Activated CD4-positive, alpha-beta T cell treated with anti-CD3 and anti-CD28 coated beads, Interleukin-10, Interleukin-2, amounts not matched to agents 100 ng/mL and 50 ng/mL, durations not matched to agents 16 hours and 8 hours (primary cell): ENCODE measurements around the gene ZC3H12D.
A peak's percentile ranks its signal among the peaks of the same experiment; 100 is the strongest.

ENCODE experiments used
- DNase-seq: peaks from one replicate; pipeline ENCODE4 v3.0.0-alpha.2; 2020

ZC3H12D gene

DNA sequence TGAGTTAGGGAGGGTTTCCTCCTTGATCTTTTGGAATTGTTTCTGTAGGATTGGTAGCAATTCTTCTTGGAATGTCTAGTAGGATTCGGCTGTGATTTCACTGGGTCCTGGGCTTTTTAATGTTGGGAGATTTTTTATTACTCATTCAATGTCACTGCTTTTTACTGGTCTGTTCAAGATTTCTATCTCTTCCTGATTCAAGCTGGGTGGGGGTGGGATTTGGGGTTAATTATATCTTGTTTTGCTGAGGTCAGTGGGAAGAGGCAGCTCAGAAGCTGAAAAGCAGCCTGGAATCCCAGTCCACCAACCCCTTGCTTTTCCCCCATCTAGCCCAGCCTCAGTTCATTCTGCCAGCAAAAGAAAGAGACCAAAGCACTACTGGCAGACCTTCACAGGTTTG lies 45.2 kb downstream of the ZC3H12D start:
- DNase-seq = no peak

DNA sequence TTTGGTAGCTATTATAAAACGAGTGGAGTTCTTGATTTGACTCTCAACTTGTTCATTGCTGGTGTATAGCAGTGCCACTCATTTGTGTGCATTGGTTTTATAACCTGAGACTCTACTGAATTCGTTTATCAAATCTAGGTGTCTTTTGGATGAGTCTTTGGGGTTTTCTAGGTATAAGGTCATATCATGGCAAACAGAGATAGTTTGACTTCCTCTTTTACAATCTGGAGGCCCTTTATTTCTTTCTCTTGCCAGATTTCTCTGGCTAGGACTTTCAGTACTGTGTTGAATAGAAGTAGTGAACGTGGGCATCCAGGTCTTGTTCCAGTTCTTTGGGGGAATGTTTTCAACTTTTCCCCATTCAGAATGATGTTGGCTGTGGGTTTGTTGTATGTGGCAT lies 46.0 kb downstream of the ZC3H12D start:
- no peak for DNase-seq

DNA sequence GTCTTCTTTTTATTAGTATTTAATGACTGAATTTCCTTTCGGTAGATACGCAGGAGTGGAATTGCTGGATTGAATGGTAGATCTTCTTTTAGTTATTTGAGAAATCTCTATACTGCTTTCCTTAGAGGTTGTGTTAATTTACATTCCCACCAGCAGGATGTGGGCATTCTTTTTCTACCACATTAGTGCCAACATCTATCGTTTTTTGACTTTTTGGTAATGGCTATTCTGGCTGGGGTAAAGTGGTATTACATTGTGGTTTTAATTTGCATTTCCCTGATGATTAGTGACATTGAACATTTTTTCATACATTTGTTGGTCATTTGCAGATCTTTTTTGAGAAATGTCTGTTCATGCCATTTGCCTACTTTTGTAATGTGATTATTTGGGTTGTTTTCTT lies 47.6 kb downstream of the ZC3H12D start:
- no peak for DNase-seq

DNA sequence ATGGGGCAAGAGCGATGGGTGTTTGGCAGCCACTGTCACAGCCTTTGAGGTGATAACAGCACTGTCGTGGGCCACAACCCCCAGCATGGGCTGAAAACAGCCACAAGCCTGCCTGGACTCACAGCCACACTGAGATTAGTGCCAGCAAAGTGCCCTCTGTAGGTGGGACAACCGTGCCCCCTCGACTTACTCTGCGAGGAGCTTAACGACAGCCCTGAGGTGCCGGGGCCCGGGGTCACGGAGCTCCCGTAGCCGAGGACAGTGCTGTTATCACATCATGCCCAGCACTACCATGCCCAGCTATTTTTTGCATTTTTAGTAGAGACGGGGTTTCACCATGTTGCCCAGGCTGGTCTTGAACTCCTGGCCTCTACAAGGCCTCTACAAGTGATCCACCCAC lies 48.2 kb downstream of the ZC3H12D start:
- no peak for DNase-seq

DNA sequence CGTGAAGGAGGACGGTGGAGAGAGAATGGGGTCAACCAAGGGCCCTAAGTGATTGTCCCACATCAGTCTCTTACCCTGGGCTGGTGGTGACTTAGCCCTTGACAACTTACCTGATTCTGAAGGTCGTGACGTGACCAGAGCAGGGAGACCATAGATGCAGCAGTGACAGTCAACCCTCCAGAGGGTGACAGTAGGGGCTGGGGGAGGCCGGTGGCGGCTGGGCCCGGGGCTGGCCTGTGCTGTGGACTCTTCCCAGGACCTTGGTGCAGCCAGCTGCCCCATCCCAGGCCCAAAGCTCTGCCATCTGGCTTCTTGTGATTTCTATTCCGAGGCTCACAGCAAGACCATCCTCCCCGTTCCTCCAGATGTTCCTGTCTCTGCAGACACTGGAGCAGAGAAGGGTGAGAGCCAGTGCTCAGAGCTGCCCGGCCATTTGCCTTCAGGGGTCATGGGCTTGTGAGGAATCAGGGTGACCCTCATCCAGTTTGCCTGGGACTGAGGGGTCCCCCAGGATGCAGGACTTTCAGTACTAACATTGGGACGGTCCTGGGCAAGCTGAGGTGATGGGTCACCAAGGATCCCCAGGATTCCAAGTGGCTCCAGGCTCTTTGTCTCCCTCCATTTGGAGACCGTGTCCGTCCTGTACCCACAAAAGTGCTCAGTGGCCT lies 48.8 kb downstream of the ZC3H12D start:
- no peak for DNase-seq

DNA sequence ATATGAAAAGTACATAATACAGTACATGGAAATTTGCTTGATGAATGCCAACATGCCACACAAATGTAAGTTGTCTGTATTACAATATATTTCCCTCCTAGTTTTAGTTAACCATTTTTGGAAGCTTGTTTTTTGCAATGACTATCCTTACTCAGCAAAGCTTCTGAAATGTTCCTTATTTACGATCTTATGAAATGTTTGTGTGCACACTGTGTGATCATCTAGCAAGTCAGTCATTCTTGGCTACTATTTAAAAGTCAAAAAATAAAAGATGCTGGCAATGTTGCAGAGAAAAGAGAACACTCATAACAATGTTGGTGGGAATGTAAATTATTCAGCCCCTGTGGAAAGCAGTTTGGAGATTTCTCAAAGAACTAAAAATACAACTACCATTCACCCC lies 50.9 kb downstream of the ZC3H12D start:
- no peak for DNase-seq

DNA sequence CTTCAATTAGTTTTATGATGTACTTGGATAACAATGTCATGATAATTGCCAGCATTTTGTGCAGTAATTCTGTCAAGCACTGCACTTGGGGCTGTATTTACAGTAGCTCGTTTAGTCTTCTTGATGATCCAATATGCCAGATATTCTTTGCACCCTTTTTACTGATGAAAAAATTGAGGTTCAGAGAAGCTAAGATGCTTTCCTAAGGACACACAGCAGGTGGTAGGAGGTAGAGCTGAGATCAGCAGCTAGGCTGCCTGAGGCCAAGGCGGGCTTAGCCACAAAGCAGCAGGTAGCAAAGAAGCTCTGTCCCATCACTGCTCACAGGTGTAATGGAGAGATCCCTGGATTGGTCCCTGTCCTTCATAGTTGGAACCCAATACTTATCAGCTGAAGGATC lies 51.4 kb downstream of the ZC3H12D start:
- no peak for DNase-seq

DNA sequence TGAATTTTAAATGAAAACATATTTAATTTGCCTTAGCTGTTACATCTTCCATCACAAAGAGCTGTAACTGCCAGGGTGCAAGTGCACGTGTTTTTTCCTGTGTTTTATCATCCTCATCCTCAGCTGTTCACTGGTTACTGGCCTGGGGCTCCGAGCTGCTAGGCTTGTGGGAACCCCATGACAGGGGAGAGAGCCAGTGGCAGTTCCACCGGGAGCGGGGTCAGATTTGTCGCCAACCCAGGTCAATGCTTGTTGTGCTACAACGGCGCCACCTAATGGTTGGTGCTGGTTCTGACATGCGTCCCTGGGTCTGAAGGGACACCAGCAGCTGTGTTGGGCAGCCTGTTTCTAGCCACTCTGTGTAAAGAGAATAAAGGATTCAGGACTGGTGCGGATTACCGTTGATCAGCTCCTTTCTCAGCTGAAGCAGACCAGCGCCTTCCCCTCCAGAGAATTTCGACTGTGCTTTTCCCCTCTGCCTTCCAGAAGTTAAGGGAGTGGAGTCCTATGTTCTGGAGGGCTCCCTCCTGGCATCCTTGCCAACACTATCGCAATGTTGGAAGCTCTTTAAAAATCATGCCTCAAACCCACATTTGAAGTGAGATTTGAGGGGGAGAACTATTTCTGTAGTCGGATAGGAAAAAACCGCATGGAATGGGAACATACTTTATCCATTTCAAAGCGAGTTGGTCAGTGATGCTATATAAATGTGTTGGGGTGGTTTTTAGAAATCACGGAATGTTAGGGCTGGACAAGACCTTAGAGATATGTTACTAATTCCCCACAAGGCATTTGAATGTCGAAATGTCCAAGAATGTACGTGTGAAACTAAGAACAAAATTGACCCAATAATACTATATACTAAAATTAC lies 52.7 kb downstream of the ZC3H12D start:
- DNase-seq = peak; percentile 94

DNA sequence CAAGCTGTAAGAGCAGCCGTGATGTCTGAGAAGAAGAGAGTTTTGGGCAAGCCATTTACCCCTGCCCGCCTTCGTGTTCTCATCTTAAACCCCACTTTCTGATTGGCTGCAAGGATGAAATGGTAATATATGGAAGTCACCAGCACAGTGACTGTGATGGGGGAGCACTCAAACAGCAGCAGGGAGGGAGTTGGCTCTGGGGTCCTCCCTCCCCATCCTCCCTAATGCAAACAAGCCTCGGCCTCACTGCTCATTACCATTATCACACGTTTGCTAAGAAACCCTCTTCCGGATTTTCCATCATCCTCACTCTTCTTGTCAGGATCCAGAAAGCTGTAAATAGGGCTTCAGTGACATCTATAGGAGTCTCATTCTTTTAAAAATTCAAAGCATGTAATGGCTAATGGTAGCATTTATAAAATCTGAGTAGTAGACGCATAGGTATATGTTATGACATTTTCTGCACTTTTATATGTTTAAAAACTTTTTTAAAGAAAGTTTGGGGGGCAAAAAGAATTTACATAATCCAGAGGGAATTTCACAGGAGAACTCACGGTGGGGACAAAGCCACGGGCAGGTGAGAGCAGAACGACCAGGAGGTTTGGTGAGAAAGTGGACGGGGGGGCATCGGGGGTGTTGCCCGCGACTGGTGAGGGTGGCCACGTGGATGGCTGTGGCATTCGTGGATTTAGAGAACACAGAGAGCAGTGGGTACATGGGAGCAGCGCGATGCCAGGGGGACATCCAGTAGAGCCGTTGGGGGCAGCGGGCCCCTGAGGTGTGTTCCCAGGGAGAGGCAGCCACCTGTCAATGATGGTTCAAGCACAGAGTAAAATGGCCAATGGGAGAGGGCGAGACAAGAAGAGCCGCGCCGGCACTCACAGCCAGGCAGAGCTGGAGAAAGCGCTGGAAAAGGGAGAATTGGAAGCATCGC lies 55.1 kb downstream of the ZC3H12D start:
- no peak for DNase-seq

DNA sequence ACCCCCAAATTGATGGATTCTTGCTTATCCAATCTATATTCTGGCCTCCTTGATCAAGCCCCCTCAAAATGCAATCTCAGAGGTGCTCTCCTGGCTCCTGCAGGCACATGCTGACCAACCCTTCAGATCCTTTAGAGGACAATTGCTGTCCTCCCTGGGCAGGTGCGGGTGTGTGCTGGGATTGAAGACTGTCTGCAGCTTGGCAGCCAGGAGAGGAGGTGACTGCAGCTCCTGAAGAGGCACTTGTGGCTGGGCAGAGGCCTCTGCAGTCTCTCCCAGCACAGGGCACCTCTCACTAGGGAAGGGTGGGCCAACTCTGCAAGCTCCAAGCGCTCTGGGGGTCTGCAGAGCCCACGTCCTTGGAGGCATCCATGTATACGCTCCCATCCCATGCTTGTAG lies 56.2 kb downstream of the ZC3H12D start:
- DNase-seq = no peak

DNA sequence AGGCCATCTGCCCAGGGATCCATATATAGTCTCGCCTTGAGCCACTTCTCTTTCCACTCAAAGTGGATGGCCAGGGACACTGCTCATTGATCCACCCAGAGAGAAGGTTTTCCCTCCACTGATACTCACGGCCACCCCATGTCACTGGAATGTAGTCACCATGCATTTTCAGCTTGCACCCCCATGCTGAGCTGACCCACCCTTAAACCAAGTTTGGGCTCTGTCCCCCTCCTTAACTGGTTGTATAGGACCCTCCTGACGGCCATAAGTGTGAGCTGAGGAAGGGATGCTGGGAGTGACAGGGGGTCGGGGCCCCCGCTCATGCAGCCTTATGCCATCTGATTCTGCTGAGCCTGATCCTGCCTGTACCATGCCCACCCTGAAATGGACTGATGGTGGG lies 59.1 kb downstream of the ZC3H12D start:
- DNase-seq = no peak

DNA sequence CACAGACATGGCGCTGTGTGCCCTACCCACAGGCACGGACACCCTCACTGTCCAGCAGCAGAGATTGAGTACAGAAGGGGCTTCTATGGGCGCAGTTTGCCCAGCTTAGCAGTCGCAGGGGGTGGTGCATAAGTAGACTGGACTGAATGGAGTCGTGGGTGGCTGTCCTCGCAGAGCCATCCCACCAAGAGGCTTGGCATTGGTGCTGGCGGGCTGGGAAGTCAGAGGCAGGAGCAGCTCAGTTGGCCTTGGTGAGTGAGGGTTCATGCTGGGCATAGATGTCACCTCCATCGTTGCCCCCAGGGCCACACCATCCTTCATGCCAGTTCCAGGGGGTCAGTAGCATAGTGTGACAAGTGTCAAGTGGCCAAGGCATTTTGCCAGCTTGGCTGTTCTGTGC lies 59.6 kb downstream of the ZC3H12D start:
- no peak for DNase-seq

DNA sequence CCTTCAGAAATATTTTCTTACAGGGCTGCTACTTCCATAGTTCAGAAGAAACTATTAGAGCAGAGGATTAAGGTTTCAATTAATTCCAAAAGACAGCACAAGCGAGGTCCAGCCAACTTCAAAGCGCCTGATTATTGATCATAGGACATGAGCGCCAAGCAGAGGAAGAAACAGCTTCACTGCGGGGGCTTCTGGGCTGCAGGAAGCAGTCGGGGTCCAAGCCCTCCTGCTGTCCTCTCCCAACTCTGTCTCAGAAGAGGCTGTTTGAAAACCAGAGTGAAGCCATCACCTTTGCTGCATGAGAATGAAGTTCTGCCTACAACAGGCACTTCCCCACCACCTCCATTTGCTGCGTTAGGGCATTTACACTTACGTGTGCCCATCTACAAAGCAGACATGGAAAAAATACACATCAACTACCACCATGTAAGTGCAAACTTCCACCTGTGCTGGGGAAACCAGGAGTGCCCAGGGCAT lies 60.8 kb downstream of the ZC3H12D start:
- DNase-seq = no peak

DNA sequence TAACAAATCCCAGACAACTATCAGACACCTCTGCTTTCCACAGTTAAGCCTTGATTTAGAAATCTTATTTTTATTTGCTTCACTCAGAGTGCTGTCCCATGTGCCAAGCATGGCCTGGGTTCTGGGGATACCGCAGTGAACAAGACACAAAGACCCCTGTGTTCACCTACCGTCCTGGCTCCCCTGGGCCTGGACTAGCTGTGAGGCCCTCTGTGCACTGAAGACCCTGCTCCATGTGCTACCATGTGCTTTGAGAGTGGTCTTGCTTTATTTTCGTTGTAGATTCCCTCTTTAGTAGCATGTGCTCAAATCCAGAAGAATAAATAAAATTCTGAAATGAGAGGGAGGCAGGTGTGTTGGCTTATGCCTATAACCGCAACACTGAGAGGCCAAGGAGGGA lies 62.2 kb downstream of the ZC3H12D start:
- no peak for DNase-seq

DNA sequence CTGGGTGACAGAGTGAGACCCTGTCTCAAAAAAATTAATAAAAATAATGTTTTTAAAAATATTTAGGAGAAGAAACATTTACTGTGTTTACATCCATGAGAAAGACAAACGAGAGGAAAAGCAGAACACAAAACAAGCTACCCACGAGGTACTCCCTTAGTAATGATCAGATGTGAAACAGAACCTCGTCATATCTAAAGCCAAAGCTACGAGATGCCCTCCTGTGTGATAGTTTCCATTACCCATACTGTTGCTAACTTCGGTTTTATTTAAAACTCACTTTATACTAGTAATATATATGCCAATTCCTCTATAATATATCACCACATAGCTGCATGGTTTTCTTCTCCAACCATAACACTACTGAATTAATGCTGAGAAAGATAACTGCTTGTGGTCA lies 63.7 kb downstream of the ZC3H12D start:
- peak; percentile 30 for DNase-seq

DNA sequence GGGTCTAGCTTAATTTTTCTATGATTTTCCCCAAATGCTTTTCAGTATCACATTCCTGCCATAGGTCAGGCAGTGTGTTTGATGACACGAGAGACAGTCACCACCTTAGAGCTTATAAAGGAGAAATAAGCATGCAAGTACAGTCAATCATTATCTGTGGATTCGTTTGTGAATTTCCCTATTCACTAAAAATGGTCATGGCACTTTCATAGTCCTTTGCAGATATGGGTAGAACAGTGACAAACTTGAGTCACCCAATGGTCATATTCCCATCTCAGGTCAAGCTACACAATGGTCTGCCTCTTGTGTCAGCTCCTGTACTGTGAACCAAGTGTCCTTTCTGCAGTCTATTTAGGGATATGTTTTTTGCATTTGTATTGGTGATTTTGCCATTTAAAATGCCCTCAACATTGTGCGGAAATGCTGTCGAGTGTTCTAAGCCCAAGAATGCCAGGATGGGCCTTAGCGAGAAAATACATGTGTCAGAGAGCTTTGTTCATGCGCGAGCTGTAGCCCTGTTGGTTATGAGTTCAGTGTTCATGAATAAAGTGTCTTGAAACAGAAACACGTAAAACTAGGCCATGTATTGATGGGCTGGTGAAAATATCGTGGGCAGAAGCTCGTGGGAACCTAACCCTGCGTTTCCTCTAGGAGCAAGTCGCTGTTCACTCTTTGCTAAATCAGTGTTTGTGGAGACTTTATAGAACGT lies 65.0 kb downstream of the ZC3H12D start:
- DNase-seq = no peak

DNA sequence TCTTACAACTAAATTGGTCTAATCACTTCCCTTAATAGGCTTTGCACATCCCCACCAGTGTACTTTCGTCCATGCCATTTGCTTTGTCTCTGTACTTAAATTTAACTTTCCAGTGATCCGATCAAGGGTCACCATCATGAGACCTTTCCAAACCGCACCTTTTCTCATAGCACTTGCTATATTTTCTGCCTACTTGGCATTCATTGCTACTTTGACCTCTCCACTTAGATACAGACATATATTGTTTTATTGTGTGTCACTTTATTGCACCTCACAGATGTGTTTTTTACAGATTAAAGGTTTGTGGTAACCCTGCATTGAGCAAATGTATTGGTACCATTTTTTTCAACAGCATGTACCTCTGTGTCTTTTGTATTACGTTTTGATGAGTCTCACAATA lies 70.0 kb downstream of the ZC3H12D start:
- no peak for DNase-seq

DNA sequence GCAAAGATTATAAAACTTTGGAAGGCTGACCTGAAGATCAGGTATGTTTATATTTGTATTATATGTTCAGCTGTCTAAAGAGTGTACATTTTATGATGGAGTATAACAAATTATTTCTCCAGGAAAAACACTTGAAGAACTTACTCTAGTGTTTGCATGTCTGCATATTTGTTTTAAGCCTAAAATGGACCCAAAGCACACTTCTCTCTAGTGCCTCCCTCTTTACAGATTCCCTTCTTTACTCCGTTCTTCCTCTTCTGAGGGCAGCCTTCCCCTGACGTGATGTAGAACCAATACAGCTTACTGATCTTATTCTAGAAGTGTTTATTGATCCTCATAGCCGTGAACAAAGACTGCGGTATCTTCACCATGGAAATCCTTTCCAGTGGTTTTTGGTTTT lies 70.8 kb downstream of the ZC3H12D start:
- no peak for DNase-seq

DNA sequence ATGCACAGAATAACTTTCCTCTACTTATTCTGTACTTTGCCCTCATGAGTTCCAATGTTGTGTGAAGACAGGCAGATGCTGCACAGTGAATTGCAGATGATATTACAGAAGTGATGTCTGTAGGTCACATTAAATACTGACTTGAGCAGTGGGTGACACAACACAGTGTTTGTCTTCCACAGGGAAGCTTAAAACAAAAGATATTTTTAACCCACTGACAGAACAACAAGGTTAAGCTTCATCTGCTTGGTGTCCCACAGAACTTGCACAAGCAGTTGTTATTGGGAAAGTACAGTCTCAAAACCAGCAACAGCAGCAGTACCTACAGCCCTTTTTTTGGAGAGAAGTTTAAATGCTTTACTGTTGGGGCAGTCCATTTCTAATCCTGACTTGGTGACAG lies 74.3 kb downstream of the ZC3H12D start:
- no peak for DNase-seq

DNA sequence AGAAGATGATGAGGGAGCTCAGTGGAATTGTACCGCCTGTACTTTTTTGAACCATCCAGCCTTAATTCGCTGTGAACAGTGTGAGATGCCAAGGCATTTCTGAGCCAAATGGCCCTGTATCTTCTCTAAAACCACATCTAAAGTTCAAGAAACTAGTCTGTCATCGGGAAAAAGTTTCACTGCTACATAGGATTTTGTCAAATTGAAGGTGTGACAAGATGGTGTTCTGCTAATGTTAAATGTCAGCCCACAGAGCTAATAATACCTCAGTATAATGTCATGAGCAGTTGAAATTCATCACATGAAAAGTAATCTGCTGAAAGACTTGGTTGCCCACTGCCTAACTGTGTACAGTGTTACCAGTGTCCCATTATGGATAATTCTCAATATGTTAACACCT lies 75.2 kb downstream of the ZC3H12D start:
- no peak for DNase-seq

DNA sequence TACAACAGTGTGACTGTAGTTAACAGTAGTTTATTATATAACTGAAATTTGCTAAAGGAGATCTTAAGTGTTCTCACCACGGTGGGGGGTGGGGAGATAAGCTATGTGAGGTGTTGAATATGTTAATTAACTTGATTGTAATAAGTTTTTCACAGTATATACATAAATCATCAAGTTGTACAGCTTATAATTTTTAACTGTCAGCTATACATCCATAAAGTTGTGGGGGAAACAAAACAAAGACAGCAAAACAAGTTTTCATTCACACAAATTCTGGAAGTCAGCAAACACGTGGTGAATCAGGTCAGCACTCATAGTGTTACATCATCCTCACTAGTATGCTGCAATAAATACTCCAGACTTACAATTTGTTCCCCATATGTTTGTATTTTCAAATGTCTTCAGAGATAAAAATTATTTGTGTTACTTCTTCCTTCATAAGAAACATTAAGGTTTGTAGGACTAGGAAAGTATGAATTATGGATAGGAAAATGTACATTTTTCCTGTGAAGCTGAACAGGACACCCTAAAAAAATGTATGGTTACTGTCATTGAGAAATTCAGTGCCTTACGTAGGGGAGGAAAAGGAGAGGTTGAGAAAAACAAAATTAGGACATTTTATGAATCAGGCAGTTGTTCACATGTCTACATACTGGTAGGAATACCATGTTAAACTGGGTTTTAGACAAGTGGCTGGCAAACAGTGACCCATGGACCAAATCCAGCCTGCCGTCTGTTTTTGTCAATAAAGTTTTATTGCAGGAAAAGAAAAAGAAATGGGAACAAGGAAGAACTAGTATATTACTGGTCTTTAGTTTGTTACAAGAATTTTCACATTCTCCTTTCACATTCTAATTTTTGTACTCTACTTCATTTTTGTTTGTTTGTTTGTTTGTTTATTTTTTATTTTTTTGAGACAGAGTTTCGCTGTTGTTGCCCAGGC lies 78.7 kb downstream of the ZC3H12D start:
- peak; percentile 26 for DNase-seq

DNA sequence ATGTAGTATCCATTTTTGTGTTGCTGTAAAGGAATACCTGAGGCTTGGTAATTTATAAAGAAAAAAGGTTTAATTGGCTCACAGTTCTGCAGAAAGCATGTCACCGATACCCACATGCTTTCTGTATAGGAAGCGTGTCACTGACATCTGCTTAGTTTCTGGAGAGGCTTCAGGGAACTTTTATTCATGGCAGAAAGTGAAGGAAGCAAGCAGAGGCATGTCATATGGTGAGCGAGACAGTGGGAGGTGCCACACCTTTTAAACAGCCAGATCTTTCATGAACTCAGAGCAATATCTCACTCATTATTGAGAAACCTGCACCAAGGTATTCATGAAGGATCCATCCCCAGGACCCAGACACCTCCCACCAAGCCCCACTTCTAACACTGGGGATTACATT lies 81.3 kb downstream of the ZC3H12D start:
- DNase-seq = no peak
